Ovary (tissue), 3 donors: ENCODE results near the gene PRTFDC1.

Source experiments
- POLR2A ChIP-seq: fragments of 450-650 bp; IDR thresholded peaks from one replicate; pipeline ENCODE4 v1.6.1; 2017; ENCODE audit warnings: antibody characterized with exemption, mild to moderate bottlenecking, moderate library complexity
- TF ChIP-seq, protein P1 (sequence below), 3 donors: fragments of 450-650 bp in 2 of 3; fragments of 200-600 bp in 1 of 3; IDR thresholded peaks; one replicate each; pipeline versions ENCODE4 v1.5.1 to v1.8.0; 2016 to 2022; ENCODE audit warnings: antibody characterized with exemption in 3 of 3, mild to moderate bottlenecking in 1 of 3
- donor health status: DM: no; HTN: no; CAD: no.

DNA sequence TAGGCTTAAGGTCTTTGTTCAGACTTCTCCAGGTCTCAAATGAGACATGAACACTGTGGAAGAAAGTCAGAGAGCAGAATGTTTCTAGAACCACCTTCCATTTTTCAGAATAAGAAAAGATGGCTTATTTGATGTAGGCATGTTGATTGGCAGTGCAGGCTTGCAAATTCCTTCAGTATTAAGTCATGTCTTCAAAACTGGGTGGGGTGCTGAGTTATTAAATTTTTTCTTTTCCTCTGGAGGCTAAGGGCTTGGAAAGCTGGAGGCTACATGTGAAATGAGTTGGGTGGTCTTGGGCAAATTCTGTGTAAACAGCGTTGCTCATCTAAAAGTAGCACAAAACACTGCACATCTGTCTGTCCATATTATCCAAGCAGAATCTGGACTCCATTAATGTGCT lies 62.8 kb downstream of the PRTFDC1 start:
- TF ChIP-seq, protein P1, sequence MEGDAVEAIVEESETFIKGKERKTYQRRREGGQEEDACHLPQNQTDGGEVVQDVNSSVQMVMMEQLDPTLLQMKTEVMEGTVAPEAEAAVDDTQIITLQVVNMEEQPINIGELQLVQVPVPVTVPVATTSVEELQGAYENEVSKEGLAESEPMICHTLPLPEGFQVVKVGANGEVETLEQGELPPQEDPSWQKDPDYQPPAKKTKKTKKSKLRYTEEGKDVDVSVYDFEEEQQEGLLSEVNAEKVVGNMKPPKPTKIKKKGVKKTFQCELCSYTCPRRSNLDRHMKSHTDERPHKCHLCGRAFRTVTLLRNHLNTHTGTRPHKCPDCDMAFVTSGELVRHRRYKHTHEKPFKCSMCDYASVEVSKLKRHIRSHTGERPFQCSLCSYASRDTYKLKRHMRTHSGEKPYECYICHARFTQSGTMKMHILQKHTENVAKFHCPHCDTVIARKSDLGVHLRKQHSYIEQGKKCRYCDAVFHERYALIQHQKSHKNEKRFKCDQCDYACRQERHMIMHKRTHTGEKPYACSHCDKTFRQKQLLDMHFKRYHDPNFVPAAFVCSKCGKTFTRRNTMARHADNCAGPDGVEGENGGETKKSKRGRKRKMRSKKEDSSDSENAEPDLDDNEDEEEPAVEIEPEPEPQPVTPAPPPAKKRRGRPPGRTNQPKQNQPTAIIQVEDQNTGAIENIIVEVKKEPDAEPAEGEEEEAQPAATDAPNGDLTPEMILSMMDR (IDR thresholded peaks at IDR 0.05): no peak
- no peak for TF ChIP-seq POLR2A
